HepG2 (cell line): ENCODE results near the gene CPE. TPM values are rescaled to one million over a fixed set of nuclear protein-coding genes. Genes with fewer than 3 reads are reported as not detected.

Experiments
- ATAC-seq: fragments of 200-7000 bp; cut with Tn5 transposase; 3 replicates; pipeline ENCODE4 v1.9.1; 2020; ENCODE audit warnings: mild to moderate bottlenecking, moderate library complexity
- BruUV-seq: library from RNA; stranded (reverse); fragments of 400-500 nt; replicated peaks from 2 replicates; lab custom pipeline; 2021; lab: Mats Ljungman, UMichigan
- CTCF ChIA-PET: fragments of 300-600 bp; formaldehyde crosslinking; extraction: SDS; loops from one replicate; lab custom pipeline; 2021; ENCODE audit warnings: low total read pairs, inconsistent platforms, low intra/inter-chr PET ratio; lab: Yijun Ruan, JAX
- POLR2A ChIA-PET: fragments of 350-600 bp; sonication (Branson Sonifier 250); formaldehyde crosslinking; loops from one replicate; lab custom pipeline; 2020; ENCODE audit warnings: antibody characterized with exemption, inconsistent platforms; lab: Yijun Ruan, JAX
- DNase-seq: peaks from one replicate; pipeline ENCODE4 v3.0.0-alpha.2; 2015; ENCODE audit warnings: low spot score
- FAIRE-seq: peaks from 3 replicates; lab custom pipeline; 2011; peaks lifted over from hg19 to GRCh38; lab: Jason Lieb, UNC
- H2AFZ ChIP-seq: one replicate; pipeline ENCODE4 v1.6.1; 2011; ENCODE audit warnings: low read length, inconsistent platforms
- H3K27ac ChIP-seq: fragments of 300-600 bp; 3 replicates; pipeline ENCODE4 v1.8.0; 2011; ENCODE audit warnings: mixed run types, mild to moderate bottlenecking, mixed read lengths, low read length, inconsistent platforms; ENCODE audit not compliant: insufficient read depth; ENCODE audit errors: extremely low read length
- H3K27me3 ChIP-seq, 2 experiments: fragments of 200-600 bp in 1 of 2; 2 replicates in 1 of 2; 3 replicates in 1 of 2; pipeline versions ENCODE4 v1.6.0 to v1.8.0; 2011; ENCODE audit warnings: low read length in 2 of 2, mild to moderate bottlenecking in 2 of 2, moderate library complexity in 2 of 2, inconsistent platforms in 1 of 2; ENCODE audit not compliant: insufficient read depth in 2 of 2, control insufficient read depth in 1 of 2
- H3K36me3 ChIP-seq, 2 experiments: fragments of 200-600 bp in 1 of 2; replicated peaks in 1 of 2; 2 replicates in 1 of 2; 3 replicates in 1 of 2; pipeline versions ENCODE4 v1.5.1 to v1.8.0; 2011; ENCODE audit warnings: low read length in 2 of 2, inconsistent platforms in 1 of 2; ENCODE audit not compliant: insufficient read depth in 2 of 2, control insufficient read depth in 1 of 2
- H3K4me1 ChIP-seq: 2 replicates; pipeline ENCODE4 v1.5.1; 2012; ENCODE audit warnings: low read length, inconsistent platforms; ENCODE audit not compliant: insufficient read depth
- H3K4me2 ChIP-seq: 2 replicates; pipeline ENCODE4 v1.6.0; 2011; ENCODE audit warnings: low read depth, low read length, inconsistent platforms
- H3K4me3 ChIP-seq, 3 experiments: fragments of 200-600 bp in 1 of 3; sonication (generic), shearing (Covaris generic) in 1 of 3; replicated peaks in 1 of 3; 2 replicates each; pipeline ENCODE4 v1.5.1; 2011 to 2016; ENCODE audit warnings: low read length in 3 of 3, inconsistent platforms in 2 of 3, low read depth in 2 of 3, mild to moderate bottlenecking in 2 of 3, control low read depth in 1 of 3, mixed read lengths in 1 of 3; ENCODE audit not compliant: insufficient read depth in 1 of 3
- H3K79me2 ChIP-seq: one replicate; pipeline ENCODE4 v1.6.1; 2011; ENCODE audit warnings: low read length, inconsistent platforms; ENCODE audit not compliant: insufficient read depth
- H3K9ac ChIP-seq: 2 replicates; pipeline ENCODE4 v1.6.0; 2011; ENCODE audit warnings: mild to moderate bottlenecking, low read depth, low read length, inconsistent platforms; ENCODE audit not compliant: insufficient read depth
- H3K9me3 ChIP-seq: 2 replicates; pipeline ENCODE4 v1.5.1; 2012; ENCODE audit warnings: mild to moderate bottlenecking, low read length
- H4K20me1 ChIP-seq: 2 replicates; pipeline ENCODE4 v1.6.0; 2011; ENCODE audit warnings: inconsistent platforms, mild to moderate bottlenecking, low read length, moderate library complexity; ENCODE audit not compliant: insufficient read depth
- ATF7-NPFF ChIP-seq: sonication (generic); formaldehyde crosslinking; IDR thresholded peaks from 2 replicates; pipeline ENCODE4 v1.8.1; 2023; ENCODE audit warnings: mild to moderate bottlenecking, low read depth, missing genetic modification reagents, moderate library complexity
- BHLHE40 ChIP-seq: IDR thresholded peaks from 2 replicates; pipeline ENCODE4 v1.6.1; 2011; ENCODE audit warnings: low read length, improper control_type of control experiment
- GTF2F1 ChIP-seq: fragments of 150-350 bp; IDR thresholded peaks from 2 replicates; pipeline ENCODE4 v1.6.1; 2014; ENCODE audit warnings: low read length
- HES4 ChIP-seq: sonication (generic); formaldehyde crosslinking; IDR thresholded peaks from 2 replicates; pipeline ENCODE4 v1.9.0; 2021; ENCODE audit warnings: mild to moderate bottlenecking, missing genetic modification reagents, borderline replicate concordance
- HNRNPK ChIP-seq: fragments of 200-400 bp; formaldehyde crosslinking; IDR thresholded peaks from 2 replicates; pipeline ENCODE4 v1.6.1; 2018; ENCODE audit warnings: low read length, low read depth, moderate library complexity, mild to moderate bottlenecking; ENCODE audit not compliant: poor library complexity, severe bottlenecking
- MAFG ChIP-seq: sonication (generic); formaldehyde crosslinking; IDR thresholded peaks from 2 replicates; pipeline ENCODE4 v1.5.1; 2020; ENCODE audit warnings: mild to moderate bottlenecking, missing genetic modification reagents
- NFYC ChIP-seq: IDR thresholded peaks from 2 replicates; pipeline ENCODE4 v1.6.1; 2016; ENCODE audit warnings: missing genetic modification reagents, missing compliant biosample characterization
- RARG ChIP-seq: sonication (generic); formaldehyde crosslinking; IDR thresholded peaks from 2 replicates; pipeline ENCODE4 v1.4.0; 2020; ENCODE audit warnings: low read depth, mild to moderate bottlenecking, missing genetic modification reagents
- ZNF331 ChIP-seq: sonication (generic); formaldehyde crosslinking; IDR thresholded peaks from 2 replicates; pipeline ENCODE4 v1.4.0; 2020; ENCODE audit warnings: missing genetic modification reagents
- ZNF766 ChIP-seq: sonication (generic); formaldehyde crosslinking; IDR thresholded peaks from 2 replicates; pipeline ENCODE4 v1.5.0; 2020; ENCODE audit warnings: missing genetic modification reagents, borderline replicate concordance
- WGBS: methylation state at CpG from one replicate; pipeline ENCODE4 v1.1.6; 2017; ENCODE audit warnings: low lambda C conversion rate; 5-methylcytosine and 5-hydroxymethylcytosine counted together
- in situ Hi-C: cut with HindIII; loops from 2 replicates; pipeline ENCODE4 v1.10.0; 2017; ENCODE audit warnings: low pct_unique_long_range_greater_than_20kb; ENCODE audit not compliant: extremely low pct_ligation_motif_present
- intact Hi-C: fragments of 100-400 bp; cut with micrococcal nuclease; formaldehyde crosslinking; loops from one replicate; pipeline ENCODE4 v1.10.0; 2022; ENCODE audit not compliant: unreplicated experiment
- polyA plus RNA-seq, 8 experiments: library from polyadenylated mRNA; depleted of rRNA in 3 of 8; stranded (reverse) in 7 of 8; unstranded in 1 of 8; fragments of >200 nt; fragmentation: Illumina TruSeq in 4 of 8; extraction: Trizol in 4 of 8; gene quantifications; 2 replicates each; pipeline versions ENCODE4 v1.2.1 to v1.2.3, GENCODE V29; 2011 to 2016; ENCODE audit warnings: low read depth in 4 of 8, missing spikeins in 1 of 8, mixed read lengths in 1 of 8; ENCODE audit not compliant: insufficient read depth in 1 of 8
- total RNA-seq, 5 experiments: library from RNA; depleted of rRNA; stranded (reverse); fragments of >200 nt; fragmentation: Illumina TruSeq; extraction: Trizol; gene quantifications; 2 replicates each; pipeline ENCODE4 v1.2.3, GENCODE V29; 2016; ENCODE audit warnings: low read depth in 1 of 5
- TF ChIP-seq, protein P1 (sequence below): sonication (generic); formaldehyde crosslinking; IDR thresholded peaks from 2 replicates; pipeline ENCODE4 v1.8.0; 2022; ENCODE audit warnings: missing genetic modification reagents, mild to moderate bottlenecking, inconsistent platforms, borderline replicate concordance
- TF ChIP-seq, protein P2 (sequence below): sonication (generic); formaldehyde crosslinking; IDR thresholded peaks from 2 replicates; pipeline ENCODE4 v1.4.0; 2020; ENCODE audit warnings: missing genetic modification reagents, borderline replicate concordance

The CPE gene
- total and polyA plus RNA-seq, 2 of the 13 experiments (the other 11 are each of a cell fraction or from before 2014, with no cell fraction given) = 268 to 852 TPM

DNA sequence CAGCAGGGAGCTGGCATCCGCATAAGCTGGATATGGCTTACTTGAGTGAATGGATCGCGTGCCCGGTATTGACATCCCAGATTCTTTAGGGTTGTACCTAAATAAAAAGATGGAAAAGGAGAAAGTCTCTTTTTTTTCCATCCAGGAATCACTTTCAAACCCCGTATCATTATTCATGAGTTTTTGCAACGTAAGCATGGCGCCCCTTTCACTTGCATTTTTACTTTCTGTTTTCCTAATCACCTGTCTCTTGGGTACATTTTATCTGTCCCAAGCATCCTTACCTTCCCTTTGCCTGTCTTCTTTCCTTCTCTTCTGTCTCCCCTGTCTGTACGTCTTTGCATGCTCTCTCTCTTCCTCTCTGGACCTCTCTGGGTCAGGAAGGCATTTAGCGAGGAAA lies 128.6 kb downstream of the CPE start:
- DNase-seq (no peak), FAIRE-seq (no peak), ATAC-seq (no peak)
- TF ChIP-seq, protein P1, sequence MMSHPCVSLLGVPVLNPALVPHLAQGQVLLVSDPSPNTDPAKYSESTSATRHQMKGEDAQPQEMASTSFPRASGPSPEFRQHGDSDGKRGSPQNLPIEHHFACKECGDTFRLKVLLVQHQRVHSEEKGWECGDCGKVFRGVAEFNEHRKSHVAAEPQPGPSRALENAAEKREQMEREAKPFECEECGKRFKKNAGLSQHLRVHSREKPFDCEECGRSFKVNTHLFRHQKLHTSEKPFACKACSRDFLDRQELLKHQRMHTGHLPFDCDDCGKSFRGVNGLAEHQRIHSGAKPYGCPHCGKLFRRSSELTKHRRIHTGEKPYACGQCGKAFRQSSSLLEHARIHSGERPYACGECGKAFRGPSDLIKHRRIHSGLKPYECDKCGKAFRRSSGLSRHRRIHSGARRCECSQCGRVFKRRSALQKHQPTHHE (CRISPR knock-in tag) = no peak
- TF ChIP-seq, protein P2, sequence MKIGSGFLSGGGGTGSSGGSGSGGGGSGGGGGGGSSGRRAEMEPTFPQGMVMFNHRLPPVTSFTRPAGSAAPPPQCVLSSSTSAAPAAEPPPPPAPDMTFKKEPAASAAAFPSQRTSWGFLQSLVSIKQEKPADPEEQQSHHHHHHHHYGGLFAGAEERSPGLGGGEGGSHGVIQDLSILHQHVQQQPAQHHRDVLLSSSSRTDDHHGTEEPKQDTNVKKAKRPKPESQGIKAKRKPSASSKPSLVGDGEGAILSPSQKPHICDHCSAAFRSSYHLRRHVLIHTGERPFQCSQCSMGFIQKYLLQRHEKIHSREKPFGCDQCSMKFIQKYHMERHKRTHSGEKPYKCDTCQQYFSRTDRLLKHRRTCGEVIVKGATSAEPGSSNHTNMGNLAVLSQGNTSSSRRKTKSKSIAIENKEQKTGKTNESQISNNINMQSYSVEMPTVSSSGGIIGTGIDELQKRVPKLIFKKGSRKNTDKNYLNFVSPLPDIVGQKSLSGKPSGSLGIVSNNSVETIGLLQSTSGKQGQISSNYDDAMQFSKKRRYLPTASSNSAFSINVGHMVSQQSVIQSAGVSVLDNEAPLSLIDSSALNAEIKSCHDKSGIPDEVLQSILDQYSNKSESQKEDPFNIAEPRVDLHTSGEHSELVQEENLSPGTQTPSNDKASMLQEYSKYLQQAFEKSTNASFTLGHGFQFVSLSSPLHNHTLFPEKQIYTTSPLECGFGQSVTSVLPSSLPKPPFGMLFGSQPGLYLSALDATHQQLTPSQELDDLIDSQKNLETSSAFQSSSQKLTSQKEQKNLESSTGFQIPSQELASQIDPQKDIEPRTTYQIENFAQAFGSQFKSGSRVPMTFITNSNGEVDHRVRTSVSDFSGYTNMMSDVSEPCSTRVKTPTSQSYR = no peak
- TF ChIP-seq GTF2F1 (no peak), HES4 (CRISPR knock-in tag) (no peak), BHLHE40 (no peak), ATF7-NPFF (CRISPR knock-in tag) (no peak), ZNF766 (no peak), NFYC (CRISPR knock-in tag) (no peak), ZNF331 (no peak), HNRNPK (no peak), MAFG (CRISPR knock-in tag) (no peak), RARG (CRISPR knock-in tag) (no peak)
- Histone ChIP-seq H3K4me3 (no peak overlapping the region), H3K4me1 (peaks cover 53% of the 10 kb centered on the region), H4K20me1 (no peaks in the 10 kb centered on the region), H3K9me3 (no peaks in the 10 kb centered on the region), H3K27ac (no peak overlapping the region), H3K36me3 (no peaks in the 10 kb centered on the region), H3K4me2 (peak overlapping the region; percentile 20), H2AFZ (no peak overlapping the region), H3K9ac (no peak overlapping the region), H3K79me2 (no peaks in the 10 kb centered on the region), H3K27me3 (no peaks in the 10 kb centered on the region)
- no TSS peak for BruUV-seq
- in situ Hi-C loops = no loop called here
- WGBS = 87% methylated on average over 9 of the region's 9 CpGs
- CTCF ChIA-PET = no interaction called here
- POLR2A ChIA-PET = no interaction called here
- intact Hi-C loops = no loop called here
